ENCODE data around the gene TMEM231.
A peak's percentile ranks its signal among the peaks of the same experiment; 100 is the strongest.

GRCh38 chr16:75555213-75555706 is 792 bp downstream of the TMEM231 start:
- TF ChIP-seq CTCF (conservative IDR thresholded peaks at IDR 0.05 in 1 of 2, IDR thresholded peaks at IDR 0.05 in 1 of 2; ENCODE audit: extremely low read depth in 1 of 2, insufficient read depth in 1 of 2, low read depth in 1 of 2, low read length in 2 of 2) (peak in 1 of 2 donors; percentile 3), EZH2 (IDR thresholded peaks at IDR 0.05; ENCODE audit: borderline replicate concordance, low read length) (no peak)

Data from mammary epithelial cell (primary cell).